GM12874 (cell line): ENCODE data around the gene HMGXB3.

Experiments used
- CTCF ChIP-seq: IDR thresholded peaks from 2 replicates; pipeline ENCODE4 v1.5.1; 2011; ENCODE audit warnings: low read depth, mild to moderate bottlenecking, control low read depth, low read length, moderate library complexity; ENCODE audit not compliant: insufficient read depth

HMGXB3 gene

GRCh38 chr5:150075233-150075632 lies 74.7 kb downstream of the HMGXB3 start:
- TF ChIP-seq CTCF: no peak

- TF ChIP-seq CTCF: peak; percentile 7; the same call in 1 of the 2 replicates
Measured at GRCh38 chr5:150075806-150076205, 75.3 kb downstream of the HMGXB3 start.

- TF ChIP-seq CTCF: no peak
Measured at GRCh38 chr5:150077060-150077459, 76.5 kb downstream of the HMGXB3 start.

GRCh38 chr5:150077996-150078801 lies 77.7 kb downstream of the HMGXB3 start:
- TF ChIP-seq CTCF: no peak

GRCh38 chr5:150078802-150079689 lies 78.5 kb downstream of the HMGXB3 start:
- no peak for TF ChIP-seq CTCF

GRCh38 chr5:150079909-150080461 lies 79.4 kb downstream of the HMGXB3 start:
- no peak for TF ChIP-seq CTCF
